Upper lobe of left lung (tissue), 4 donors: ENCODE measurements around the gene ILDR1.

ENCODE experiments used
- EP300 ChIP-seq, 4 donors: sonication (generic); formaldehyde crosslinking; IDR thresholded peaks; one replicate each; pipeline ENCODE4 v1.5.1; 2017; ENCODE audit warnings: antibody characterized with exemption in 4 of 4, control low read depth in 2 of 4
- POLR2A ChIP-seq, 4 donors: fragments of 450-650 bp; IDR thresholded peaks; one replicate each; pipeline ENCODE4 v1.5.1; 2016 to 2017; ENCODE audit warnings: antibody characterized with exemption in 4 of 4, mild to moderate bottlenecking in 2 of 4
- TF ChIP-seq, protein P1 (sequence below), 6 experiments: fragments of 450-650 bp in 4 of 6; fragments of 200-600 bp in 2 of 6; sonication (generic) in 2 of 6; IDR thresholded peaks; one replicate each; pipeline ENCODE4 v1.5.1; 2016 to 2019; ENCODE audit warnings: antibody characterized with exemption in 6 of 6

DNA sequence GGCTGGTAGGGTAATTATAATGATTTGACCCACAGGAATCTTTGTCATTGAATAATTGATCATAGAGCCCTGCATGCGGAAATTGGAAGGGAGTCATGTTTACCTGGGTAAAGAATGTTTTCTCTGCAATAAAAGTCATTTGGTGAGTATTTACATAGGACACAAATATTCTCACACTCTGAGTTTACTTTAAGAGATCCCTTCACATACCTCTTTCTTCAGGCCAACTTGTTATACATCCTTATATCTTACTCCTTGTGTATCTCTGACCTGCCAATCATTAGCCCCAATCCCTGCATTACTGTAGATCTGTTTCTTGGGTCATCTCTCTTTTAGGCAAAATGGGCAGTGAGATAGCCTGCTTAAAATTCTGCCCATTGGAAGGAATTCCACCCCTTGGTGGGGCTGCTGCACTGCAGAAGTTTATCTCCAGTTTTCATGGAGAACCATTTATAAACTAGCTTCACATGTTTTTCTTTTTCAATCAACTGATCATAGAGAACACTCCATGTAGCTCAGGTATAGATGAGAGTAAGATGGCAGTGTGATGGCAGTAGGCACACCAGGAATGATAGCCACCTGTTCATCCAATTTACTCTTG is 46.2 kb downstream of the ILDR1 start:
- TF ChIP-seq EP300 (IDR thresholded peaks at IDR 0.05) (no peak), POLR2A (IDR thresholded peaks at IDR 0.05) (no peak)
- TF ChIP-seq, protein P1, sequence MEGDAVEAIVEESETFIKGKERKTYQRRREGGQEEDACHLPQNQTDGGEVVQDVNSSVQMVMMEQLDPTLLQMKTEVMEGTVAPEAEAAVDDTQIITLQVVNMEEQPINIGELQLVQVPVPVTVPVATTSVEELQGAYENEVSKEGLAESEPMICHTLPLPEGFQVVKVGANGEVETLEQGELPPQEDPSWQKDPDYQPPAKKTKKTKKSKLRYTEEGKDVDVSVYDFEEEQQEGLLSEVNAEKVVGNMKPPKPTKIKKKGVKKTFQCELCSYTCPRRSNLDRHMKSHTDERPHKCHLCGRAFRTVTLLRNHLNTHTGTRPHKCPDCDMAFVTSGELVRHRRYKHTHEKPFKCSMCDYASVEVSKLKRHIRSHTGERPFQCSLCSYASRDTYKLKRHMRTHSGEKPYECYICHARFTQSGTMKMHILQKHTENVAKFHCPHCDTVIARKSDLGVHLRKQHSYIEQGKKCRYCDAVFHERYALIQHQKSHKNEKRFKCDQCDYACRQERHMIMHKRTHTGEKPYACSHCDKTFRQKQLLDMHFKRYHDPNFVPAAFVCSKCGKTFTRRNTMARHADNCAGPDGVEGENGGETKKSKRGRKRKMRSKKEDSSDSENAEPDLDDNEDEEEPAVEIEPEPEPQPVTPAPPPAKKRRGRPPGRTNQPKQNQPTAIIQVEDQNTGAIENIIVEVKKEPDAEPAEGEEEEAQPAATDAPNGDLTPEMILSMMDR (IDR thresholded peaks at IDR 0.05) = no peak
